Spleen (tissue), 7 donors: ENCODE results near the gene OR2T10.
"Not testable (repeated sequence)": the region's sequence is repeated elsewhere in the genome, so short reads cannot be mapped to it uniquely, and the experiment has no call there.

Source experiments
- CTCF ChIP-seq, 11 experiments: fragments of 200-600 bp in 7 of 11; fragments of 450-650 bp in 4 of 11; sonication (generic) in 4 of 11; IDR thresholded peaks in 8 of 11; conservative IDR thresholded peaks in 3 of 11; 1 replicate in 7 of 11; 2 replicates in 4 of 11; pipeline versions ENCODE4 v1.4.0 to v1.8.0; 2016 to 2021; ENCODE audit warnings: antibody characterized with exemption in 11 of 11, inconsistent platforms in 4 of 11, mild to moderate bottlenecking in 1 of 11
- POLR2A ChIP-seq, 3 donors: fragments of 450-650 bp; IDR thresholded peaks; one replicate each; pipeline ENCODE4 v1.5.1; 2017; ENCODE audit warnings: antibody characterized with exemption in 3 of 3, mild to moderate bottlenecking in 1 of 3
- POLR2AphosphoS5 ChIP-seq, 3 donors: sonication (generic); formaldehyde crosslinking; IDR thresholded peaks; one replicate each; pipeline ENCODE4 v1.5.1; 2017; ENCODE audit warnings: antibody characterized with exemption in 3 of 3
- donor health status: DM: no; HTN: no; CAD: no; lungs with moderate emphysema.
- donor health status: DM: no; HTN: no; CAD: no.
- donor health status: DM: no; HTN: no; CAD: no.

DNA sequence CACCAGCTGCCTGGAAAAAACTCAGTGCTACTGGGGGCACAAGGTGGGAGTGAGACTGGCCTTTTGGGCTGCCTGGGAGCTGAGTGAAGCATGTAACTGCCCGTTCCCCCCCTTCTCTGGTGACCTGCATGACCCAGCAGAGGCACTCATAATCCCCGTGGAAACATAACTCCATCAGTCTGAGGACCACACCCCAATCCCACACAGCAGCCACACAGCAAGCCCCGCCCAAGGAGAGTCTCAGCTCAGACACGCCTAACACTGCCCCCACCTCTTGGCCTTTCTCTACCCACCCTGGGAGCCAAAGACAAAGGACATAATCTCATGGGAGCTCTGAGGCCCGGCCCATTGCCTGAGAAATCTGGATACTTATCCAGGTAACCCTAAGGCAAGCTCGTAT, 46.5 kb downstream of the OR2T10 start:
- TF ChIP-seq CTCF (IDR thresholded peaks at IDR 0.05 in 8 of 11, conservative IDR thresholded peaks at IDR 0.05 in 3 of 11); POLR2AphosphoS5 (IDR thresholded peaks at IDR 0.05); POLR2A (IDR thresholded peaks at IDR 0.05): not testable (repeated sequence)
